ENCODE measurements around the gene NCKAP5. TPM values are rescaled to one million over a fixed set of nuclear protein-coding genes. Genes with fewer than 3 reads are reported as not detected.

Gene NCKAP5
- total and polyA plus RNA-seq, 9 donors = 0.80 to 2.7 (median 2.2) TPM

DNA sequence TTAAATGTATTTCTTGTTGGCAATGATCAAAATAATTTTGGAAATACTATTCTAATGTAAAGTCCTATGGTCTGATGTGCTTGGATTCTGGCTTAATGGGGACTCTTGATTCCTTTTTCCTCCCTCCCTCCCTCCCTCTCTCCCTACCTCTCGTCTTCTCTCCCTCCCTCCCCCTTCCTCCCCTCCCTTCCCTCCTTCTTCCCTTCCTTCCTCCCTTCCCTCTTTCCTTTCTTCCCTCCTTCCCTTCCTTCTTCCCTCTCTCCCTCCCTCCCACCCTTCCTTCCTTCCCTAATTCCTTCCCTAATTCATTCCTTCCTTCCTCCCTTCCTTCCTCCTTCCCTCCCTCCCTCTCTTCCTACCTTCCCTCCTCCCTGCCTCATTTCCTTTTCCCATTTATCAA lies 19.9 kb upstream of the NCKAP5 start:
- no peaks in the 10 kb centered on the region for H3K4me1 ChIP-seq (ENCODE audit: insufficient read depth)
- H3K9me3 ChIP-seq = no peaks in the 10 kb centered on the region
- H3K27ac ChIP-seq = no peak overlapping the region
- no peak overlapping the region for H3K4me3 ChIP-seq
- no peak for DNase-seq
- no peaks in the 10 kb centered on the region for H3K36me3 ChIP-seq
- H3K27me3 ChIP-seq = no peaks in the 10 kb centered on the region
- TF ChIP-seq POLR2A (IDR thresholded peaks at IDR 0.05) (no peak), EP300 (IDR thresholded peaks at IDR 0.05) (no peak)
- TF ChIP-seq, protein P1, sequence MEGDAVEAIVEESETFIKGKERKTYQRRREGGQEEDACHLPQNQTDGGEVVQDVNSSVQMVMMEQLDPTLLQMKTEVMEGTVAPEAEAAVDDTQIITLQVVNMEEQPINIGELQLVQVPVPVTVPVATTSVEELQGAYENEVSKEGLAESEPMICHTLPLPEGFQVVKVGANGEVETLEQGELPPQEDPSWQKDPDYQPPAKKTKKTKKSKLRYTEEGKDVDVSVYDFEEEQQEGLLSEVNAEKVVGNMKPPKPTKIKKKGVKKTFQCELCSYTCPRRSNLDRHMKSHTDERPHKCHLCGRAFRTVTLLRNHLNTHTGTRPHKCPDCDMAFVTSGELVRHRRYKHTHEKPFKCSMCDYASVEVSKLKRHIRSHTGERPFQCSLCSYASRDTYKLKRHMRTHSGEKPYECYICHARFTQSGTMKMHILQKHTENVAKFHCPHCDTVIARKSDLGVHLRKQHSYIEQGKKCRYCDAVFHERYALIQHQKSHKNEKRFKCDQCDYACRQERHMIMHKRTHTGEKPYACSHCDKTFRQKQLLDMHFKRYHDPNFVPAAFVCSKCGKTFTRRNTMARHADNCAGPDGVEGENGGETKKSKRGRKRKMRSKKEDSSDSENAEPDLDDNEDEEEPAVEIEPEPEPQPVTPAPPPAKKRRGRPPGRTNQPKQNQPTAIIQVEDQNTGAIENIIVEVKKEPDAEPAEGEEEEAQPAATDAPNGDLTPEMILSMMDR (IDR thresholded peaks at IDR 0.05) = no peak
- intact Hi-C loops (cut with DNase I) = no loop called here
- WGBS, 3 donors = 38 to 58% (median 53%) methylated on average over 1 of the region's 1 CpG

DNA sequence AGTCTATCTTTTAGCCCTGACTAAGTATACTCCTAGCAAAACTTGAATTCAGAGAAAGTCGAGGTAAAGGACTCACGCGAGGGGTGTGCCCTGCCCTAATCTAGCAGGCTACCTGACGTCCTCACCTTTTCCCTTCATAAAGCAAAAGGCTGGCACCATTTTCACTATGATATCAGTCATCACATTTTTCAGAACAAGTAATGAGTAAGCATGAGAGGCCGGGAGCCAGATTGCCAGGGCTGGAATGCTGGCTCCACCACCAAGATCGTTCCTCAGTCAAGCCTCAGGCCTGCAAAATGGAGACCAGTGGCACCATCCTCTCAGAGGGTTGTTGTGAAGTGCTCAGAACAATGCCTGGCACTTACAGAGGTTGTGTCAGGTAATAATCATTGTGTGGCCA lies 18.7 kb upstream of the NCKAP5 start:
- no peak overlapping the region for H3K4me3 ChIP-seq
- no peak for TF ChIP-seq POLR2A (IDR thresholded peaks at IDR 0.05)
- no peak for TF ChIP-seq EP300 (IDR thresholded peaks at IDR 0.05)
- TF ChIP-seq, protein P1 (IDR thresholded peaks at IDR 0.05) = no peak
- H3K27ac ChIP-seq = no peak overlapping the region
- no peaks in the 10 kb centered on the region for H3K27me3 ChIP-seq
- WGBS, 3 donors = 74 to 85% (median 77%) methylated on average over 6 of the region's 6 CpGs
- no peak for DNase-seq
- H3K36me3 ChIP-seq = no peaks in the 10 kb centered on the region
- no peaks in the 10 kb centered on the region for H3K9me3 ChIP-seq
- intact Hi-C loops (cut with DNase I) = no loop called here
- H3K4me1 ChIP-seq (ENCODE audit: insufficient read depth) = no peaks in the 10 kb centered on the region

DNA sequence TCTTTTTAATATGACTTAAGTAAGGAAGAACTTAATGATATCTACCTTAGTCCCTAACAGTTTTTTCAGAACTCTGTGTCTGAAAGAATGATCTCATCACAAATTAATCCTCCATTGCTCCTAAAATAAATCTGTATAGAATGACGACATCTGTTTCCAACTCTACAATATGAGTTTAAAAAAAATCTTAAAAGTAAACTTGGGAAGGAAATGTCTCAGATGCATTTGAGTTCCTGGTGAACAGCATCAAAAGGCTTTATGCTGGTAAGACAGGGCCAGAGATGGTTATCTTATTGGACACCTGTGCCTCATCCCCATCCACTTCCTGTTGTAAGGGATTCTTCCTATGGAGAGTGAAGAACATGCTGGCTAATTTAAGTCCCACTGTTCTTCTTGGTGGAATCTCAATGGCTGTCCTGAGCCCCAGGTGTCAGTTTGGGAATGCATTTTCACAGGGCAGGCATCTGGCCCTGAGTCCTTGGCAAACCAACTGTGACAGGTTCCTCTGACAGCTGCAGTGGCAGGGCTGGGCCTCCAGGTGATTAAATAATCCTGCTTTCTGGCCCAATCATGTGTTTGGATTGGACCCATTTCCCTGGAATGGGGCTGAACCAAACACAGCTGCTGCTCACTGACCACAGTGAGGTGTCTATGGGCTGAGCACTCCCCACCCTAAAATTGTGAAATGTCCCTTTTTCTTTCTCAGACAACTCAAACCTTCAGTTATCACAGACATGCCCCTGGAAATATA lies 12.9 kb upstream of the NCKAP5 start:
- WGBS, 3 donors = 22 to 50% (median 50%) methylated on average over 1 of the region's 1 CpG
- Histone ChIP-seq H3K4me3 (no peak overlapping the region), H3K27me3 (no peaks in the 10 kb centered on the region), H3K27ac (no peak overlapping the region), H3K36me3 (no peaks in the 10 kb centered on the region), H3K9me3 (no peaks in the 10 kb centered on the region), H3K4me1 (ENCODE audit: insufficient read depth) (no peaks in the 10 kb centered on the region)
- DNase-seq = no peak
- intact Hi-C loops (cut with DNase I) = no loop called here
- TF ChIP-seq POLR2A (IDR thresholded peaks at IDR 0.05) (no peak), EP300 (IDR thresholded peaks at IDR 0.05) (no peak)
- TF ChIP-seq, protein P1 (IDR thresholded peaks at IDR 0.05) = no peak

DNA sequence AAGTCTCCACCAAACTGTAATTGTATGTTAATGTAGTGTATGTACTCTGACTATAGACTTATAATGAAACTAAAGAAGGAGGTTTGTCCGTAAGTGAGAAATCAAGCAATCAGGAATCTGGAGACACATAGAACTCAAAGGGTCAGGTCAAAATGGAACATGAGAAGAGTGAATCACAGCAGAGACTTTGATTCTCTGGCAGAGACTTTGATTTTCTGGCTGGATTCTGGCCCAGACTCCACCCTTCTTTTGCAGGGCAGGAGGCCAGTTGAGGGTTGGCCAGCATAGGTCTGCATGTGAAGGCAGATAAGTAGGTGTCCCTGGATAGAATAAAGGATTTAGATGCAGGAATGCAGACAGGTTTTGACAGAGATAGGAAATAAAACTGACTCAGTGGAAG lies 11.0 kb upstream of the NCKAP5 start:
- TF ChIP-seq EP300 (IDR thresholded peaks at IDR 0.05) (no peak), POLR2A (IDR thresholded peaks at IDR 0.05) (no peak)
- TF ChIP-seq, protein P1 (IDR thresholded peaks at IDR 0.05) = no peak
- no peak overlapping the region for H3K27ac ChIP-seq
- WGBS, 3 donors = 71 to 85% (median 80%) methylated on average over 1 of the region's 1 CpG
- no peak overlapping the region for H3K4me3 ChIP-seq
- no peaks in the 10 kb centered on the region for H3K27me3 ChIP-seq
- H3K9me3 ChIP-seq = no peaks in the 10 kb centered on the region
- DNase-seq = no peak
- H3K4me1 ChIP-seq (ENCODE audit: insufficient read depth) = no peaks in the 10 kb centered on the region
- intact Hi-C loops (cut with DNase I) = no loop called here
- H3K36me3 ChIP-seq = no peaks in the 10 kb centered on the region

All from ovary (tissue), 9 donors.